HG03159 (cell line): Measurements from ENCODE around the gene OLIG3.

Source experiments
- ATAC-seq: cut with Tn5 transposase; IDR thresholded peaks from one replicate; pipeline ENCODE4 v1.9.1; 2021; ENCODE audit warnings: mild to moderate bottlenecking, moderate library complexity; ENCODE audit not compliant: unreplicated experiment

The OLIG3 gene

GRCh38 chr6:137496368-137496767, 2.2 kb upstream of the OLIG3 start:
- no peak for ATAC-seq

GRCh38 chr6:137495703-137496336, 1.6 kb upstream of the OLIG3 start:
- no peak for ATAC-seq

GRCh38 chr6:137494988-137495702, 951 bp upstream of the OLIG3 start:
- no peak for ATAC-seq

GRCh38 chr6:137493218-137494038, 766 bp downstream of the OLIG3 start:
- ATAC-seq, result no peak

GRCh38 chr6:137492289-137493217, 1.6 kb downstream of the OLIG3 start:
- ATAC-seq, result no peak

- no peak for ATAC-seq
These were observed 2.7 kb downstream of the OLIG3 start for GRCh38 chr6:137491478-137491877.

GRCh38 chr6:137490961-137491360, 3.2 kb downstream of the OLIG3 start:
- no peak for ATAC-seq

- ATAC-seq, result no peak
These were observed 3.9 kb downstream of the OLIG3 start for GRCh38 chr6:137490006-137490905.

GRCh38 chr6:137489046-137490005, 4.9 kb downstream of the OLIG3 start:
- no peak for ATAC-seq

GRCh38 chr6:137488150-137489045, 5.8 kb downstream of the OLIG3 start:
- ATAC-seq, result no peak

- no peak for ATAC-seq
These were observed 6.4 kb downstream of the OLIG3 start for GRCh38 chr6:137487869-137488149.

GRCh38 chr6:137487181-137487868, 6.9 kb downstream of the OLIG3 start:
- ATAC-seq, result no peak

GRCh38 chr6:137486416-137486815, 7.8 kb downstream of the OLIG3 start:
- no peak for ATAC-seq

- no peak for ATAC-seq
These were observed 13.8 kb downstream of the OLIG3 start for GRCh38 chr6:137480431-137480830.

GRCh38 chr6:137475103-137475502, 19.1 kb downstream of the OLIG3 start:
- ATAC-seq, result no peak

GRCh38 chr6:137473598-137473997, 20.6 kb downstream of the OLIG3 start:
- no peak for ATAC-seq

GRCh38 chr6:137472641-137473137, 21.5 kb downstream of the OLIG3 start:
- ATAC-seq, result no peak
